ENCODE results near the gene STUB1. TPM values are rescaled to one million over a fixed set of nuclear protein-coding genes. Genes with fewer than 3 reads are reported as not detected.

Gene STUB1
- total RNA-seq, 4 donors from 2014 or later = 116 to 143 (median 125) TPM

GRCh38 chr16:667780-668518, 12.3 kb upstream of the STUB1 start, which contains the start of gene RHOT2:
TSS of gene RHOT2 (plus strand) at chr16:668132. CDS start at chr16:668200, 68 bp downstream.
- peak within 1 kb of the TSS; percentile 77 for H3K27ac ChIP-seq
- peaks cover 41% of the 10 kb centered on the region for H3K36me3 ChIP-seq
- peaks cover 27% of the 10 kb centered on the region for H3K4me1 ChIP-seq
- peak; percentile 94 to 96 for DNase-seq (ENCODE audit: low spot score in 2 of 2)
- 0% methylated on average over 12 of the region's 78 CpGs for WGBS
- TF ChIP-seq POLR2AphosphoS5 (IDR thresholded peaks at IDR 0.05) (peak in 2 of 3 donors; percentile 61 to 76), CTCF (IDR thresholded peaks at IDR 0.05) (peak; percentile 81 to 97), EP300 (IDR thresholded peaks at IDR 0.05) (no peak), POLR2A (IDR thresholded peaks at IDR 0.05) (peak in 1 of 2 donors; percentile 51)
- no peaks in the 10 kb centered on the region for H3K9me3 ChIP-seq
- no peaks in the 10 kb centered on the region for H3K27me3 ChIP-seq
- H3K4me3 ChIP-seq = peak within 1 kb of the TSS; percentile 84

GRCh38 chr16:668519-669171, 11.6 kb upstream of the STUB1 start:
- no peak for DNase-seq (ENCODE audit: low spot score in 2 of 2)
- Histone ChIP-seq H3K4me1 (peaks cover 27% of the 10 kb centered on the region), H3K27ac (peak overlapping the region; percentile 77), H3K4me3 (peak overlapping the region; percentile 84), H3K9me3 (no peaks in the 10 kb centered on the region), H3K36me3 (peaks cover 48% of the 10 kb centered on the region), H3K27me3 (no peaks in the 10 kb centered on the region)
- TF ChIP-seq CTCF (IDR thresholded peaks at IDR 0.05) (no peak), POLR2AphosphoS5 (IDR thresholded peaks at IDR 0.05) (no peak)
- WGBS = no CpG with 5 or more reads among the region's 50 CpGs

GRCh38 chr16:669666-670065, 10.5 kb upstream of the STUB1 start:
- Histone ChIP-seq H3K27ac (no peak overlapping the region), H3K4me1 (peaks cover 27% of the 10 kb centered on the region), H3K36me3 (peaks cover 51% of the 10 kb centered on the region), H3K4me3 (no peak overlapping the region), H3K9me3 (no peaks in the 10 kb centered on the region), H3K27me3 (no peaks in the 10 kb centered on the region)
- no peak for DNase-seq (ENCODE audit: low spot score in 2 of 2)
- WGBS = 84% methylated on average over 6 of the region's 13 CpGs
- TF ChIP-seq CTCF (IDR thresholded peaks at IDR 0.05) (no peak), POLR2A (IDR thresholded peaks at IDR 0.05) (no peak), POLR2AphosphoS5 (IDR thresholded peaks at IDR 0.05) (no peak), EP300 (IDR thresholded peaks at IDR 0.05) (no peak)

- no peaks in the 10 kb centered on the region for H3K27me3 ChIP-seq
- WGBS = 85% methylated on average over 16 of the region's 52 CpGs
- TF ChIP-seq POLR2A (IDR thresholded peaks at IDR 0.05) (no peak), CTCF (IDR thresholded peaks at IDR 0.05) (no peak), EP300 (IDR thresholded peaks at IDR 0.05) (no peak), POLR2AphosphoS5 (IDR thresholded peaks at IDR 0.05) (no peak)
- H3K36me3 ChIP-seq = peaks cover 51% of the 10 kb centered on the region
- H3K4me1 ChIP-seq = peaks cover 36% of the 10 kb centered on the region
- no peaks in the 10 kb centered on the region for H3K9me3 ChIP-seq
- no peak for DNase-seq (ENCODE audit: low spot score in 2 of 2)
- H3K4me3 ChIP-seq = no peak overlapping the region
- H3K27ac ChIP-seq = no peak overlapping the region
Observed at GRCh38 chr16:670485-671352, 9.5 kb upstream of the STUB1 start.
